Chondrocyte (in vitro differentiated cells): ENCODE data around the gene RERE. TPM values are rescaled to one million over a fixed set of nuclear protein-coding genes. Genes with fewer than 3 reads are reported as not detected.

Source experiments
- DNase-seq: peaks from one replicate; pipeline ENCODE4 v3.0.0; 2021; ENCODE audit warnings: mixed read lengths, low spot score
- H3K27ac Mint-ChIP-seq: one replicate; pipeline ENCODE4 v1.8.0; 2021; ENCODE audit warnings: mild to moderate bottlenecking, moderate library complexity, mixed read lengths; ENCODE audit not compliant: unreplicated experiment
- H3K27me3 Mint-ChIP-seq: 2 replicates; pipeline ENCODE4 v1.8.0; 2021; ENCODE audit warnings: low read depth, mixed read lengths
- H3K36me3 Mint-ChIP-seq: 2 replicates; pipeline ENCODE4 v1.8.0; 2021; ENCODE audit warnings: low read depth, mixed read lengths
- H3K4me1 Mint-ChIP-seq: 2 replicates; pipeline ENCODE4 v1.8.0; 2021; ENCODE audit warnings: low read depth, mild to moderate bottlenecking, mixed read lengths
- H3K4me3 Mint-ChIP-seq: one replicate; pipeline ENCODE4 v1.8.0; 2021; ENCODE audit warnings: mild to moderate bottlenecking, moderate library complexity, mixed read lengths; ENCODE audit not compliant: unreplicated experiment
- H3K9me3 Mint-ChIP-seq: 2 replicates; pipeline ENCODE4 v1.8.0; 2021; ENCODE audit warnings: low read depth, mixed read lengths
- total RNA-seq: library from RNA; stranded (reverse); gene quantifications from 3 replicates; pipeline ENCODE4 v1.2.1, GENCODE V29; 2021
- TF ChIP-seq, protein P1 (sequence below): fragments of 200-600 bp; sonication (generic); IDR thresholded peaks from 2 replicates; pipeline ENCODE4 v1.5.0; 2021; ENCODE audit warnings: antibody characterized with exemption, mild to moderate bottlenecking, moderate library complexity

The RERE gene
- total RNA-seq, 1 donor from 2014 or later, result 64.9 TPM

DNA sequence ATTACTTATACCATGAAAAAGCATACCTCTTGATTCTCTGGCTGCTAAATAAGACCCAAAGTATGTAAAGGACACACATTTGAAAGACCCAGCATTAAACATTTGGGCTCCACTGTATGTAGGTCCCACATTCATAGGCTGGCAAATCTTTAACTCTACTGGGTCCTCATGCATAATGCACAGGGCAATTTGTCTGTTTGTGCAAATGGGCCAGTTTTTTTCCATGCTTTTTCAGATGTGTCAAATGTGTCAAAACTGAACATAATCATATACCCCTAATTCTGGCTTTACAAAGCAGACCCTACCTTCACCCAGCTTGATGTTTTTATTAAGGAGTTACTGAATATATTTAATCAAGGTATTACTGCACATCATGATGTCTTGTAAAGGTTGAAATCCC, 63.7 kb downstream of the RERE start:
- Mint-ChIP-seq H3K4me1 (peaks cover 21% of the 10 kb centered on the region), H3K27me3 (no peaks in the 10 kb centered on the region), H3K9me3 (no peaks in the 10 kb centered on the region), H3K36me3 (no peaks in the 10 kb centered on the region), H3K27ac (no peak overlapping the region), H3K4me3 (no peak overlapping the region)
- TF ChIP-seq, protein P1, sequence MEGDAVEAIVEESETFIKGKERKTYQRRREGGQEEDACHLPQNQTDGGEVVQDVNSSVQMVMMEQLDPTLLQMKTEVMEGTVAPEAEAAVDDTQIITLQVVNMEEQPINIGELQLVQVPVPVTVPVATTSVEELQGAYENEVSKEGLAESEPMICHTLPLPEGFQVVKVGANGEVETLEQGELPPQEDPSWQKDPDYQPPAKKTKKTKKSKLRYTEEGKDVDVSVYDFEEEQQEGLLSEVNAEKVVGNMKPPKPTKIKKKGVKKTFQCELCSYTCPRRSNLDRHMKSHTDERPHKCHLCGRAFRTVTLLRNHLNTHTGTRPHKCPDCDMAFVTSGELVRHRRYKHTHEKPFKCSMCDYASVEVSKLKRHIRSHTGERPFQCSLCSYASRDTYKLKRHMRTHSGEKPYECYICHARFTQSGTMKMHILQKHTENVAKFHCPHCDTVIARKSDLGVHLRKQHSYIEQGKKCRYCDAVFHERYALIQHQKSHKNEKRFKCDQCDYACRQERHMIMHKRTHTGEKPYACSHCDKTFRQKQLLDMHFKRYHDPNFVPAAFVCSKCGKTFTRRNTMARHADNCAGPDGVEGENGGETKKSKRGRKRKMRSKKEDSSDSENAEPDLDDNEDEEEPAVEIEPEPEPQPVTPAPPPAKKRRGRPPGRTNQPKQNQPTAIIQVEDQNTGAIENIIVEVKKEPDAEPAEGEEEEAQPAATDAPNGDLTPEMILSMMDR, result no peak
- no peak for DNase-seq

GRCh38 chr1:8752921-8753713, 64.3 kb downstream of the RERE start:
- Mint-ChIP-seq H3K4me3 (no peak overlapping the region), H3K27me3 (no peaks in the 10 kb centered on the region), H3K36me3 (no peaks in the 10 kb centered on the region), H3K4me1 (peaks cover 21% of the 10 kb centered on the region), H3K9me3 (no peaks in the 10 kb centered on the region), H3K27ac (no peak overlapping the region)
- no peak for DNase-seq
- TF ChIP-seq, protein P1, result no peak

- no peaks in the 10 kb centered on the region for H3K27me3 Mint-ChIP-seq
- H3K27ac Mint-ChIP-seq, result no peak overlapping the region
- H3K4me1 Mint-ChIP-seq, result peaks cover 21% of the 10 kb centered on the region
- no peaks in the 10 kb centered on the region for H3K36me3 Mint-ChIP-seq
- no peak overlapping the region for H3K4me3 Mint-ChIP-seq
- no peak for DNase-seq
- no peaks in the 10 kb centered on the region for H3K9me3 Mint-ChIP-seq
- TF ChIP-seq, protein P1, result no peak
These were observed 65.0 kb downstream of the RERE start for GRCh38 chr1:8752411-8752810.

DNA sequence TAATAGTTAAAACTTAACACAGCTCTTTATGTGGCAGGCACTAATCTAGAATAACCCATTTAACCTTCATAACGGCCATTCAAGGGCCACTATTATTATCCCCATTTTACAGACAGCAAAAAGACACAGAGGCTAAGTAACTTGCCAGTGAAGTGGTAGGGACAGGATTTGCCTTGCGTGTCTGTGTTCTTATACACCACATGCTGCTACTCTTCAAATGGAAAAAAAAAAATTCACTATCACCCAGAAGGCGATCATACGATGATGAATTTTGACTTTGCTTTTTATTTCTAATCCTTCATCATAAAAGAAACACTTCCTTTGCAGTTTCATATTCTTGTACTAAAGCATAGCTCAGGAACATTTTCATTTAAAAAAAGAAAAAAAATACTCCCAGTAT, 65.5 kb downstream of the RERE start:
- Mint-ChIP-seq H3K36me3 (no peaks in the 10 kb centered on the region), H3K4me1 (peaks cover 21% of the 10 kb centered on the region), H3K4me3 (no peak overlapping the region), H3K9me3 (no peaks in the 10 kb centered on the region), H3K27ac (no peak overlapping the region), H3K27me3 (no peaks in the 10 kb centered on the region)
- TF ChIP-seq, protein P1, result no peak
- no peak for DNase-seq

- Mint-ChIP-seq H3K4me1 (peaks cover 10% of the 10 kb centered on the region), H3K27me3 (no peaks in the 10 kb centered on the region), H3K36me3 (no peaks in the 10 kb centered on the region), H3K9me3 (no peaks in the 10 kb centered on the region), H3K4me3 (no peak overlapping the region), H3K27ac (no peak overlapping the region)
- TF ChIP-seq, protein P1, result no peak
- no peak for DNase-seq
These were observed 69.3 kb downstream of the RERE start for GRCh38 chr1:8747879-8748825.
